GM18909 (cell line): ENCODE data around the gene LRIT3.
A peak's percentile ranks its signal among the peaks of the same experiment; 100 is the strongest.
"Not testable (repeated sequence)": the region's sequence is repeated elsewhere in the genome, so short reads cannot be mapped to it uniquely, and the experiment has no call there.

Source experiments
- ATAC-seq: cut with Tn5 transposase; IDR thresholded peaks from one replicate; pipeline ENCODE4 v1.9.1; 2021; ENCODE audit warnings: mild to moderate bottlenecking; ENCODE audit not compliant: unreplicated experiment, poor library complexity

Gene LRIT3

GRCh38 chr4:109848501-109848900 lies 594 bp downstream of the LRIT3 start:
- ATAC-seq, result no peak

- no peak for ATAC-seq
Measured at GRCh38 chr4:109850601-109851000, 2.7 kb downstream of the LRIT3 start.

GRCh38 chr4:109859426-109860300 lies 11.8 kb downstream of the LRIT3 start:
- not testable (repeated sequence) for ATAC-seq

- ATAC-seq, result no peak
Measured at GRCh38 chr4:109861271-109861670, 13.4 kb downstream of the LRIT3 start.

GRCh38 chr4:109861916-109862511 lies 14.1 kb downstream of the LRIT3 start:
- ATAC-seq, result no peak

GRCh38 chr4:109864134-109864533 lies 16.2 kb downstream of the LRIT3 start:
- ATAC-seq, result no peak

GRCh38 chr4:109870061-109870460 lies 22.2 kb downstream of the LRIT3 start:
- no peak for ATAC-seq

GRCh38 chr4:109872065-109872464 lies 24.2 kb downstream of the LRIT3 start:
- no peak for ATAC-seq

GRCh38 chr4:109872950-109873656 lies 25.2 kb downstream of the LRIT3 start:
- ATAC-seq, result no peak

- ATAC-seq, result no peak
Measured at GRCh38 chr4:109873791-109874514, 26.0 kb downstream of the LRIT3 start.

- ATAC-seq, result no peak
Measured at GRCh38 chr4:109875106-109875505, 27.2 kb downstream of the LRIT3 start.

- ATAC-seq, result not testable (repeated sequence)
Measured at GRCh38 chr4:109875553-109875952, 27.6 kb downstream of the LRIT3 start.

GRCh38 chr4:109876634-109877265 lies 28.8 kb downstream of the LRIT3 start:
- ATAC-seq, result no peak

- peak; percentile 91 for ATAC-seq
Measured at GRCh38 chr4:109877400-109877799, 29.5 kb downstream of the LRIT3 start.

- ATAC-seq, result no peak
Measured at GRCh38 chr4:109878355-109878754, 30.4 kb downstream of the LRIT3 start.

- no peak for ATAC-seq
Measured at GRCh38 chr4:109879081-109879480, 31.2 kb downstream of the LRIT3 start.

- ATAC-seq, result no peak
Measured at GRCh38 chr4:109879636-109880314, 31.9 kb downstream of the LRIT3 start.

GRCh38 chr4:109886303-109886702 lies 38.4 kb downstream of the LRIT3 start:
- ATAC-seq, result no peak

GRCh38 chr4:109887071-109887470 lies 39.2 kb downstream of the LRIT3 start:
- ATAC-seq, result no peak
